Endothelial cell of umbilical vein (primary cell): ENCODE measurements around the gene KIF9. TPM values are rescaled to one million over a fixed set of nuclear protein-coding genes. Genes with fewer than 3 reads are reported as not detected.

ENCODE experiments used
- BruUV-seq: library from RNA; stranded (reverse); fragments of 400-500 nt; replicated peaks from 2 replicates; lab custom pipeline; 2021; lab: Mats Ljungman, UMichigan
- CTCF ChIA-PET: fragments of 300-600, 350-600 bp; sonication (Branson Sonifier 250); formaldehyde crosslinking; loops from one replicate; lab custom pipeline; 2021; ENCODE audit warnings: antibody characterized with exemption, inconsistent platforms; lab: Charles Lee
- POLR2A ChIA-PET: fragments of 300-600, 350-600 bp; sonication (Branson Sonifier 250); formaldehyde crosslinking; loops from one replicate; lab custom pipeline; 2021; ENCODE audit warnings: antibody characterized with exemption, inconsistent platforms; lab: Charles Lee
- DNase-seq: peaks from one replicate; pipeline ENCODE4 v3.0.0-alpha.2; 2011; ENCODE audit warnings: low read depth, low spot score
- FAIRE-seq: peaks from 2 replicates; lab custom pipeline; 2011; peaks lifted over from hg19 to GRCh38; lab: Jason Lieb, UNC
- H2AFZ ChIP-seq: 2 replicates; pipeline ENCODE4 v1.6.0; 2012; ENCODE audit warnings: low read depth, low read length, control low read depth, inconsistent platforms
- H3K27ac ChIP-seq: 2 replicates; pipeline ENCODE4 v1.5.1; 2011; ENCODE audit warnings: low read depth, mild to moderate bottlenecking, control low read depth, low read length, moderate library complexity; ENCODE audit not compliant: insufficient read depth
- H3K27me3 ChIP-seq, 2 experiments: 2 replicates each; pipeline versions ENCODE4 v1.6.0 to v1.6.1; 2011; ENCODE audit warnings: low read length in 2 of 2, mixed read lengths in 1 of 2; ENCODE audit not compliant: control insufficient read depth in 2 of 2, insufficient read depth in 2 of 2
- H3K36me3 ChIP-seq, 2 experiments: 2 replicates in 1 of 2; 3 replicates in 1 of 2; pipeline ENCODE4 v1.5.1; 2011; ENCODE audit warnings: low read length in 2 of 2, mild to moderate bottlenecking in 1 of 2, moderate library complexity in 1 of 2; ENCODE audit not compliant: control insufficient read depth in 2 of 2, insufficient read depth in 2 of 2; ENCODE audit errors: extremely low read depth in 1 of 2
- H3K4me1 ChIP-seq: 3 replicates; pipeline ENCODE4 v1.5.1; 2011; ENCODE audit warnings: mild to moderate bottlenecking, low read length; ENCODE audit not compliant: control insufficient read depth, insufficient read depth; ENCODE audit errors: extremely low read depth
- H3K4me2 ChIP-seq: 2 replicates; pipeline ENCODE4 v1.6.1; 2011; ENCODE audit warnings: low read length, control low read depth, mixed read lengths; ENCODE audit not compliant: insufficient read depth
- H3K4me3 ChIP-seq, 3 experiments: fragments of 200-600 bp in 1 of 3; sonication (generic), shearing (Covaris generic) in 1 of 3; replicated peaks in 1 of 3; 2 replicates each; pipeline ENCODE4 v1.5.1; 2011 to 2016; ENCODE audit warnings: control low read depth in 3 of 3, low read length in 3 of 3, mild to moderate bottlenecking in 2 of 3, inconsistent platforms in 1 of 3, low read depth in 1 of 3, moderate library complexity in 1 of 3; ENCODE audit not compliant: insufficient read depth in 1 of 3
- H3K79me2 ChIP-seq: 2 replicates; pipeline ENCODE4 v1.6.0; 2012; ENCODE audit warnings: low read length, inconsistent platforms; ENCODE audit not compliant: control insufficient read depth, insufficient read depth
- H3K9ac ChIP-seq: replicated peaks from 2 replicates; pipeline ENCODE3; 2011; ENCODE audit warnings: low read length, control low read depth; ENCODE audit not compliant: insufficient read depth; ENCODE audit errors: extremely low read depth
- H3K9me1 ChIP-seq: replicated peaks from 3 replicates; pipeline ENCODE4 v1.6.0; 2011; ENCODE audit warnings: mild to moderate bottlenecking, low read length; ENCODE audit not compliant: control insufficient read depth, insufficient read depth; ENCODE audit errors: extremely low read depth
- H3K9me3 ChIP-seq: replicated peaks from 2 replicates; pipeline ENCODE4 v1.5.1; 2012; ENCODE audit warnings: low read length, inconsistent platforms; ENCODE audit not compliant: control insufficient read depth, insufficient read depth
- H4K20me1 ChIP-seq: replicated peaks from 2 replicates; pipeline ENCODE3; 2011; ENCODE audit warnings: mild to moderate bottlenecking, low read length; ENCODE audit not compliant: control insufficient read depth, insufficient read depth; ENCODE audit errors: extremely low read depth
- CTCF ChIP-seq, 2 donors: IDR thresholded peaks; 1 replicate in 1 of 2; 2 replicates in 1 of 2; pipeline ENCODE4 v1.5.1; 2011; ENCODE audit warnings: low read length in 2 of 2, mild to moderate bottlenecking in 2 of 2, moderate library complexity in 2 of 2, control low read depth in 1 of 2, inconsistent platforms in 1 of 2, low read depth in 1 of 2; ENCODE audit not compliant: insufficient read depth in 1 of 2; ENCODE audit errors: extremely low read depth in 1 of 2
- JUN ChIP-seq: IDR thresholded peaks from 2 replicates; pipeline ENCODE4 v1.6.1; 2011; ENCODE audit warnings: borderline replicate concordance, low read depth; ENCODE audit not compliant: insufficient read length, insufficient read depth
- MAX ChIP-seq: IDR thresholded peaks from 2 replicates; pipeline ENCODE4 v1.6.1; 2011; ENCODE audit not compliant: insufficient read depth, insufficient read length
- MYC ChIP-seq: IDR thresholded peaks from one replicate; pipeline ENCODE4 v1.6.1; 2011; ENCODE audit warnings: mild to moderate bottlenecking, low read depth, low read length
- POLR2AphosphoS5 ChIP-seq: IDR thresholded peaks from 2 replicates; pipeline ENCODE4 v1.6.1; 2012; ENCODE audit warnings: low read depth, mild to moderate bottlenecking, control low read depth, low read length, moderate library complexity; ENCODE audit not compliant: insufficient read depth
- dilution Hi-C: fragments of 300-500 bp; cut with MboI; formaldehyde crosslinking; loops from one replicate; pipeline ENCODE4 v1.15.0; 2019; ENCODE audit warnings: low sequenced_read_pairs; ENCODE audit not compliant: extremely low pct_ligation_motif_present
- intact Hi-C: fragments of 100-400 bp; cut with micrococcal nuclease; formaldehyde crosslinking; loops from one replicate; pipeline ENCODE4 v1.10.0; 2022
- polyA plus RNA-seq, 4 experiments: library from polyadenylated mRNA; depleted of rRNA in 3 of 4; stranded (reverse) in 3 of 4; unstranded in 1 of 4; fragments of >200 nt; gene quantifications; 2 replicates each; pipeline versions ENCODE4 v1.2.1 to v1.2.3, GENCODE V29; 2011 to 2012; ENCODE audit warnings: missing spikeins in 1 of 4
- total RNA-seq: library from RNA; stranded (reverse); gene quantifications from 2 replicates; pipeline ENCODE4 v1.2.3, GENCODE V29; 2021

Gene KIF9
- total and polyA plus RNA-seq, 2 donors (not counting 3 experiments of a cell fraction or from before 2014, with no cell fraction given) = 20.5 to 22.4 TPM

- Histone ChIP-seq H4K20me1 (no peaks in the 10 kb centered on the region), H3K27ac (no peak overlapping the region), H3K4me1 (peaks cover 7% of the 10 kb centered on the region), H3K79me2 (peaks cover 42% of the 10 kb centered on the region), H3K36me3 (peaks cover 0 to 6% of the 10 kb centered on the region in 2 experiments), H3K9me1 (no peaks in the 10 kb centered on the region), H3K4me3 (no peak overlapping the region), H3K9me3 (no peaks in the 10 kb centered on the region), H3K27me3 (no peaks in the 10 kb centered on the region), H2AFZ (no peak overlapping the region), H3K9ac (no peak overlapping the region), H3K4me2 (no peak overlapping the region)
- no TSS peak for BruUV-seq
- ChIA-PET CTCF (interaction anchor here (1.7 kb wide), 1 partner anchor 26 kb away, joined by 5 read pairs; no protein-coding TSS in a partner anchor), POLR2A (no interaction called here)
- dilution Hi-C loops (no loop called here), intact Hi-C loops (no loop called here)
- no peak for FAIRE-seq
- DNase-seq = no peak
- TF ChIP-seq CTCF (IDR thresholded peaks at IDR 0.05; ENCODE audit: extremely low read depth in 1 of 2, insufficient read depth in 1 of 2, low read depth in 1 of 2, low read length in 2 of 2) (no peak), POLR2AphosphoS5 (no peak), MYC (no peak), MAX (no peak), JUN (no peak)
Measured at GRCh38 chr3:47298439-47298838, 15.8 kb upstream of the KIF9 start.
